IMR-90 (cell line): ENCODE data around the gene PSAP. TPM values are rescaled to one million over a fixed set of nuclear protein-coding genes. Genes with fewer than 3 reads are reported as not detected.
A peak's percentile ranks its signal among the peaks of the same experiment; 100 is the strongest.
"Not testable (repeated sequence)": the region's sequence is repeated elsewhere in the genome, so short reads cannot be mapped to it uniquely, and the experiment has no call there.

ENCODE experiments used
- ATAC-seq: fragments of 200-7000 bp; cut with Tn5 transposase; 2 replicates; pipeline ENCODE4 v1.9.1; 2020; ENCODE audit warnings: low read depth, mild to moderate bottlenecking, moderate library complexity
- BruUV-seq: library from RNA; stranded (reverse); fragments of 400-500 nt; replicated peaks from 2 replicates; lab custom pipeline; 2021; lab: Mats Ljungman, UMichigan
- CTCF ChIA-PET: fragments of 300-600 bp; formaldehyde crosslinking; extraction: SDS; loops from one replicate; lab custom pipeline; 2021; ENCODE audit warnings: antibody characterized with exemption; lab: Yijun Ruan, JAX
- POLR2A ChIA-PET: fragments of 300-600 bp; sonication (Branson Sonifier 250); formaldehyde crosslinking; loops from one replicate; lab custom pipeline; 2022; ENCODE audit warnings: antibody characterized with exemption; ENCODE audit not compliant: unreplicated experiment; lab: Charles Lee
- DNase-seq: peaks from one replicate; pipeline ENCODE4 v3.0.0; 2013
- H2AFZ ChIP-seq: replicated peaks from 2 replicates; pipeline ENCODE3; 2013; ENCODE audit warnings: low read length, mild to moderate bottlenecking; ENCODE audit not compliant: poor library complexity
- H2AK5ac ChIP-seq: 2 replicates; pipeline ENCODE4 v1.6.1; 2013; ENCODE audit warnings: low read depth, low read length, inconsistent platforms
- H2AK9ac ChIP-seq: replicated peaks from 2 replicates; pipeline ENCODE3; 2013; ENCODE audit warnings: mild to moderate bottlenecking, low read depth, low read length, moderate library complexity; ENCODE audit not compliant: poor library complexity
- H2BK120ac ChIP-seq: 2 replicates; pipeline ENCODE4 v1.6.1; 2013; ENCODE audit warnings: low read depth, low read length, inconsistent platforms
- H2BK15ac ChIP-seq: 3 replicates; pipeline ENCODE4 v1.6.1; 2013; ENCODE audit warnings: low read depth, low read length, inconsistent platforms
- H2BK20ac ChIP-seq: 2 replicates; pipeline ENCODE4 v1.6.1; 2013; ENCODE audit warnings: low read depth, mild to moderate bottlenecking, inconsistent platforms, low read length, moderate library complexity
- H2BK5ac ChIP-seq: 2 replicates; pipeline ENCODE4 v1.6.1; 2013; ENCODE audit warnings: mild to moderate bottlenecking, low read depth, low read length, inconsistent platforms; ENCODE audit not compliant: poor library complexity, severe bottlenecking
- H3K14ac ChIP-seq: replicated peaks from 2 replicates; pipeline ENCODE4 v1.6.1; 2013; ENCODE audit warnings: low read depth, low read length, inconsistent platforms
- H3K18ac ChIP-seq: 2 replicates; pipeline ENCODE4 v1.6.1; 2013; ENCODE audit warnings: low read depth, low read length, control low read depth
- H3K23ac ChIP-seq: 2 replicates; pipeline ENCODE4 v1.6.1; 2013; ENCODE audit warnings: low read depth, low read length, inconsistent platforms
- H3K27ac ChIP-seq: 2 replicates; pipeline ENCODE4 v1.5.1; 2013; ENCODE audit warnings: mild to moderate bottlenecking, control low read depth, low read length; ENCODE audit not compliant: insufficient read depth
- H3K27me3 ChIP-seq: 2 replicates; pipeline ENCODE4 v1.6.1; 2013; ENCODE audit warnings: low read length; ENCODE audit not compliant: control insufficient read depth, insufficient read depth
- H3K36me3 ChIP-seq: 2 replicates; pipeline ENCODE4 v1.6.1; 2013; ENCODE audit warnings: low read length, mixed read lengths; ENCODE audit not compliant: control insufficient read depth, insufficient read depth
- H3K4ac ChIP-seq: 2 replicates; pipeline ENCODE4 v1.6.1; 2013; ENCODE audit warnings: low read depth, low read length, inconsistent platforms
- H3K4me1 ChIP-seq: 2 replicates; pipeline ENCODE4 v1.6.1; 2013; ENCODE audit warnings: low read length, mixed read lengths; ENCODE audit not compliant: control insufficient read depth, insufficient read depth
- H3K4me2 ChIP-seq: 2 replicates; pipeline ENCODE4 v1.6.1; 2013; ENCODE audit warnings: low read depth, mild to moderate bottlenecking, control low read depth, low read length, moderate library complexity
- H3K4me3 ChIP-seq: 2 replicates; pipeline ENCODE4 v1.5.1; 2013; ENCODE audit warnings: low read depth, mild to moderate bottlenecking, control low read depth, low read length, moderate library complexity; ENCODE audit not compliant: insufficient read depth
- H3K56ac ChIP-seq: 2 replicates; pipeline ENCODE4 v1.6.1; 2013; ENCODE audit warnings: low read length, inconsistent platforms; ENCODE audit not compliant: insufficient read depth; ENCODE audit errors: extremely low read depth
- H3K79me1 ChIP-seq, 2 experiments: 2 replicates each; pipeline ENCODE4 v1.6.1; 2013; ENCODE audit warnings: low read length in 2 of 2, inconsistent platforms in 1 of 2, low read depth in 1 of 2
- H3K9ac ChIP-seq: 2 replicates; pipeline ENCODE4 v1.6.1; 2013; ENCODE audit warnings: low read depth, low read length, control low read depth
- H3K9me1 ChIP-seq: 2 replicates; pipeline ENCODE4 v1.6.1; 2013; ENCODE audit warnings: low read length, inconsistent platforms; ENCODE audit not compliant: insufficient read depth
- H3K9me3 ChIP-seq: 2 replicates; pipeline ENCODE4 v1.6.1; 2013; ENCODE audit warnings: low read length; ENCODE audit not compliant: control insufficient read depth, insufficient read depth
- H4K20me1 ChIP-seq: 2 replicates; pipeline ENCODE4 v1.6.1; 2013; ENCODE audit warnings: low read length, inconsistent platforms; ENCODE audit not compliant: insufficient read depth
- H4K5ac ChIP-seq: 2 replicates; pipeline ENCODE4 v1.6.1; 2013; ENCODE audit warnings: mild to moderate bottlenecking, low read depth, low read length, control low read depth
- H4K8ac ChIP-seq, 2 experiments: 2 replicates each; pipeline ENCODE4 v1.6.1; 2013; ENCODE audit warnings: low read depth in 2 of 2, low read length in 2 of 2, control low read depth in 1 of 2, inconsistent platforms in 1 of 2
- H4K91ac ChIP-seq: 2 replicates; pipeline ENCODE4 v1.6.1; 2013; ENCODE audit warnings: low read depth, low read length, inconsistent platforms; ENCODE audit not compliant: insufficient read depth
- NFE2L2 ChIP-seq: fragments of 150-350 bp; IDR thresholded peaks from 2 replicates; pipeline ENCODE4 v1.6.1; 2016; ENCODE audit warnings: low read depth, mild to moderate bottlenecking, low read length
- RAD21 ChIP-seq: IDR thresholded peaks from 2 replicates; pipeline ENCODE4 v1.6.1; 2012; ENCODE audit warnings: low read length, improper control_type of control experiment
- WGBS, 2 experiments: methylation state at CpG; one replicate each; pipeline versions ENCODE4 v1.1.5 to v1.1.7; 2013; ENCODE audit warnings: missing lambda C conversion rate in 2 of 2; ENCODE audit not compliant: insufficient read length in 1 of 2; ENCODE audit errors: extremely low coverage in 2 of 2; 5-methylcytosine and 5-hydroxymethylcytosine counted together
- dilution Hi-C: fragments of 300-500 bp; cut with HindIII; formaldehyde crosslinking; loops from one replicate; pipeline ENCODE4 v1.14.3; 2018; ENCODE audit warnings: low sequenced_read_pairs; ENCODE audit not compliant: unreplicated experiment
- in situ Hi-C: fragments of 300-500 bp; cut with MboI; formaldehyde crosslinking; loops from 3 replicates; pipeline ENCODE4 v1.14.3; 2019; ENCODE audit warnings: low sequenced_read_pairs, inconsistent platforms, mixed read lengths
- intact Hi-C: fragments of 100-400 bp; cut with micrococcal nuclease; formaldehyde crosslinking; loops from 2 replicates; pipeline ENCODE4 v1.10.0; 2022
- polyA plus RNA-seq, 3 experiments: library from polyadenylated mRNA; depleted of rRNA; stranded (reverse); fragments of >200 nt; gene quantifications; 2 replicates each; pipeline ENCODE4 v1.2.3, GENCODE V29; 2012; ENCODE audit warnings: low replicate concordance in 1 of 3
- total RNA-seq: library from RNA; depleted of rRNA; stranded (reverse); fragments of >200 nt; gene quantifications from 2 replicates; pipeline ENCODE4 v1.2.3, GENCODE V29; 2012
- TF ChIP-seq, protein P1 (sequence below): fragments of 150-350 bp; IDR thresholded peaks from 2 replicates; pipeline ENCODE4 v1.6.1; 2017; ENCODE audit warnings: mild to moderate bottlenecking, antibody characterized with exemption, low read length, low read depth

Gene PSAP
- total and polyA plus RNA-seq, 2 of the 4 experiments (the other 2 are of a cell fraction), result 216 to 876 TPM

DNA sequence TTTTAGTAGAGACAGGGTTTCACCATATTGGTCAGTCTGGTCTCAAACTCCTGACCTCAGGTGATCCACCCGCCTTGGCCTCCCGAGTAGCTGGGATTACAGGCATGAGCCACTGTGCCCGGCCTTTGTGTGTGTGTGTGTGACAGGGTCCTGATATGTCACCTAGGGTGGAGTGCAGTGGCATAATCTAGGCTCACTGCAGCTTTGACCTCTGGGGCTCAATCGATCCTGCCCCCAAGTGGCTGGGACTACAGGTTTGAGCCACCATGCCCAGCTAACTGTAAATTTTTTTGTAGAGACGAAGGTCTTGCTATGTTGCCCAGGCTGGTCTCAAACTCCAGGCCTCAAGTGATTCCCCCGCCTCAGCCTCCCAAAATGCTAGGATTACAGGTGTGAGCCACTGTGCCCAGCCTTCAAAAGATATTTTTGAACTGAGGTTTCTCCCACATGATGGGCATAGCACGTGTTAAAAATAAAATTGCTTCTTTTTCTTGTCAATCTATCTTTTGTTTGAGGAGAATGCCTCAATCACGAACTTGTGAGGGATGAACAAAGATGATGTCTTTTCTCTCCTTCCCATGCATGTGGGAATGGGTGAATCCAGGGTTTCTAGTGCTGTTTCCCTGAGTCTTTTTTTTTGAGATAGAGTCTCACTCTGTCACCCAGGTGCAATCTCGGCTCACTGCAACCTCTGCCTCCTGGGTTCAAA lies 30.8 kb upstream of the PSAP start (continued):
- no peak for TF ChIP-seq RAD21
- TF ChIP-seq, protein P1, sequence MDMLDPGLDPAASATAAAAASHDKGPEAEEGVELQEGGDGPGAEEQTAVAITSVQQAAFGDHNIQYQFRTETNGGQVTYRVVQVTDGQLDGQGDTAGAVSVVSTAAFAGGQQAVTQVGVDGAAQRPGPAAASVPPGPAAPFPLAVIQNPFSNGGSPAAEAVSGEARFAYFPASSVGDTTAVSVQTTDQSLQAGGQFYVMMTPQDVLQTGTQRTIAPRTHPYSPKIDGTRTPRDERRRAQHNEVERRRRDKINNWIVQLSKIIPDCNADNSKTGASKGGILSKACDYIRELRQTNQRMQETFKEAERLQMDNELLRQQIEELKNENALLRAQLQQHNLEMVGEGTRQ, result no peak

DNA sequence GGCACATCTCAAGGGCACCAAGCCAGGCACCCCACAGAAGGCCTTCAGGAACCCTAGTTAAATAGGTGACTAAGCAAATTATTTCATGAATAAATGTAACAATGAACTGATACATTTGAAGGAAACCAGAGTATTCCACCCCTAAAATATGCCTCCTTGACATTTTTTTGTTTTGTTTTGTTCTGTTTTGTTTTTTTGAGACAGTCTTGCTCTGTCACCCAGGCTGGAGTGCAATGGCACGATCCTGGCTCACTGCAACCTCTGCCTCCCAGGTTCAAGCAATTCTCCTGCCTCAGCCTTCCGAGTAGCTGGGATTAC lies 30.2 kb upstream of the PSAP start:
- H3K79me1 ChIP-seq, H4K91ac ChIP-seq, in situ Hi-C loops, H3K9me1 ChIP-seq, H4K8ac ChIP-seq, dilution Hi-C loops, H3K18ac ChIP-seq, H2BK5ac ChIP-seq, DNase-seq, intact Hi-C loops, POLR2A ChIA-PET, H3K36me3 ChIP-seq, H3K4me1 ChIP-seq, H4K20me1 ChIP-seq, H3K14ac ChIP-seq, H2AK9ac ChIP-seq, H2BK20ac ChIP-seq, ATAC-seq, H2BK120ac ChIP-seq, H3K56ac ChIP-seq, H3K4ac ChIP-seq, H3K27ac ChIP-seq, H2BK15ac ChIP-seq, H3K4me3 ChIP-seq, H3K9me3 ChIP-seq, H3K23ac ChIP-seq, H3K9ac ChIP-seq, H4K5ac ChIP-seq, H2AK5ac ChIP-seq, H2AFZ ChIP-seq, H3K4me2 ChIP-seq, BruUV-seq: not testable (repeated sequence)
- peaks cover 47% of the 10 kb centered on the region for H3K27me3 ChIP-seq
- 0 out of 2 replicates have a peak, but pooled peaks have one; percentile 16 for TF ChIP-seq NFE2L2
- CTCF ChIA-PET, result interaction anchor here (0.6 kb wide), 1 partner anchor 511 kb away, joined by 3 read pairs; no protein-coding TSS in a partner anchor
- no CpG with 5 or more reads among the region's 2 CpGs for WGBS, 2 experiments
